Uterus (tissue), 4 donors: Measurements from ENCODE around the gene ZNF383. TPM values are rescaled to one million over a fixed set of nuclear protein-coding genes. Genes with fewer than 3 reads are reported as not detected.
A peak's percentile ranks its signal among the peaks of the same experiment; 100 is the strongest.
"Not testable (repeated sequence)": the region's sequence is repeated elsewhere in the genome, so short reads cannot be mapped to it uniquely, and the experiment has no call there.

Source experiments
- DNase-seq, 2 donors: peaks; one replicate each; pipeline ENCODE4 v3.0.0-alpha.2; 2019 to 2020
- H3K27ac ChIP-seq, 2 donors: fragments of 200-600 bp; sonication (generic); 1 replicate in 1 of 2; 2 replicates in 1 of 2; pipeline ENCODE4 v1.5.1; 2016 to 2018
- H3K27me3 ChIP-seq, 2 donors: fragments of 200-600 bp; sonication (generic); one replicate each; pipeline ENCODE4 v1.5.1; 2018 to 2019; ENCODE audit warnings: control low read depth in 1 of 2
- H3K36me3 ChIP-seq, 2 donors: fragments of 200-600 bp; sonication (generic); one replicate each; pipeline ENCODE4 v1.5.1; 2019; ENCODE audit warnings: control low read depth in 1 of 2
- H3K4me1 ChIP-seq, 2 donors: fragments of 200-600 bp; sonication (generic); one replicate each; pipeline ENCODE4 v1.5.1; 2018 to 2019; ENCODE audit warnings: control low read depth in 1 of 2
- H3K4me3 ChIP-seq, 2 donors: fragments of 200-600 bp; sonication (generic); 1 replicate in 1 of 2; 2 replicates in 1 of 2; pipeline ENCODE4 v1.5.1; 2018 to 2019; ENCODE audit warnings: mild to moderate bottlenecking in 1 of 2
- H3K9me3 ChIP-seq, 2 donors: fragments of 200-600 bp; sonication (generic); one replicate each; pipeline ENCODE4 v1.5.1; 2019; ENCODE audit warnings: control low read depth in 1 of 2
- CTCF ChIP-seq, 4 experiments: fragments of 200-600 bp in 2 of 4; fragments of 450-650 bp in 2 of 4; sonication (generic) in 2 of 4; IDR thresholded peaks; one replicate each; pipeline ENCODE4 v1.5.1; 2016 to 2019; ENCODE audit warnings: antibody characterized with exemption in 4 of 4, mild to moderate bottlenecking in 2 of 4, moderate library complexity in 1 of 4
- POLR2A ChIP-seq, 2 donors: fragments of 450-650 bp; IDR thresholded peaks; one replicate each; pipeline ENCODE4 v1.6.1; 2016; ENCODE audit warnings: antibody characterized with exemption in 2 of 2, mild to moderate bottlenecking in 1 of 2, moderate library complexity in 1 of 2
- intact Hi-C: fragments of 100-400 bp; cut with DNase I; formaldehyde crosslinking; loops from one replicate; pipeline ENCODE4 v1.15.1; 2023; ENCODE audit warnings: low total_unique reads
- total RNA-seq, 4 donors: library from RNA; depleted of rRNA in 3 of 4; stranded (reverse); fragments of >200 nt in 3 of 4; gene quantifications; one replicate each; pipeline versions ENCODE4 v1.1.0 to v1.2.4, GENCODE V29; 2014 to 2023
- donor health status: DM: yes; HTN: yes; CAD: no.

Gene ZNF383
- 10 to 100 TPM in 2 of 4 donors, 1 to 10 TPM in 2; 2.3 to 23.8 (median 10.0) TPM for total RNA-seq

GRCh38 chr19:37217775-37218591 lies at the start of gene ZNF383:
Gene ZNF383, plus strand, starts transcription at chr19:37218214. Its CDS starts 12,240 bp downstream, at chr19:37230454.
- Histone ChIP-seq H3K27me3 (no peaks in the 10 kb centered on the region), H3K9me3 (no peaks in the 10 kb centered on the region), H3K4me1 (no peaks in the 10 kb centered on the region), H3K36me3 (no peaks in the 10 kb centered on the region), H3K4me3 (peak within 1 kb of the TSS; percentile 74 to 96), H3K27ac (peak within 1 kb of the TSS; percentile 91 to 92)
- TF ChIP-seq POLR2A (IDR thresholded peaks at IDR 0.05) (peak in 1 of 2 donors; percentile 50), CTCF (IDR thresholded peaks at IDR 0.05) (peak in 1 of 4 experiments; percentile 2)
- DNase-seq, result peak; percentile 79 to 84
- intact Hi-C loops, result no loop called here

GRCh38 chr19:37172368-37173366 lies 45.3 kb upstream of the ZNF383 start, which contains the start of gene ZNF585A:
Gene ZNF585A, minus strand, starts transcription at chr19:37172695. Its CDS starts 2,785 bp downstream, at chr19:37169910.
- no peaks in the 10 kb centered on the region for H3K27me3 ChIP-seq
- intact Hi-C loops, result no loop called here
- H3K27ac ChIP-seq, result peak within 1 kb of the TSS; percentile 76 to 78
- H3K36me3 ChIP-seq, result no peaks in the 10 kb centered on the region
- no peaks in the 10 kb centered on the region for H3K4me1 ChIP-seq
- peak; percentile 11 to 12 for TF ChIP-seq POLR2A (IDR thresholded peaks at IDR 0.05)
- TF ChIP-seq CTCF (IDR thresholded peaks at IDR 0.05), result peak; percentile 17 to 39 (median 26)
- peak; percentile 92 to 93 for DNase-seq
- peak within 1 kb of the TSS; percentile 53 to 57 for H3K4me3 ChIP-seq
- no peaks in the 10 kb centered on the region for H3K9me3 ChIP-seq

GRCh38 chr19:37186071-37186470 lies 31.9 kb upstream of the ZNF383 start:
- H3K36me3 ChIP-seq, intact Hi-C loops: not testable (repeated sequence)
- H3K9me3 ChIP-seq, result peaks cover 4 to 70% of the 10 kb centered on the region in 2 donors

GRCh38 chr19:37195248-37195647 lies 22.8 kb upstream of the ZNF383 start:
- H3K4me1 ChIP-seq, DNase-seq, H3K36me3 ChIP-seq, H3K27me3 ChIP-seq, H3K4me3 ChIP-seq, intact Hi-C loops, H3K27ac ChIP-seq: not testable (repeated sequence)
- H3K9me3 ChIP-seq, result peaks cover 0 to 37% of the 10 kb centered on the region in 2 donors

More at GRCh38 chr19:37186071-37186470, 31.9 kb upstream of the ZNF383 start:
- H3K4me3 ChIP-seq, H3K27me3 ChIP-seq, DNase-seq, H3K27ac ChIP-seq, H3K4me1 ChIP-seq: not testable (repeated sequence)

- H3K4me1 ChIP-seq, DNase-seq, H3K4me3 ChIP-seq, H3K27ac ChIP-seq, H3K36me3 ChIP-seq, intact Hi-C loops, H3K27me3 ChIP-seq: not testable (repeated sequence)
- H3K9me3 ChIP-seq, result peaks cover 0 to 20% of the 10 kb centered on the region in 2 donors
These were observed 20.9 kb upstream of the ZNF383 start for GRCh38 chr19:37197115-37197514.

GRCh38 chr19:37197768-37198167 lies 20.2 kb upstream of the ZNF383 start:
- no peak overlapping the region for H3K27ac ChIP-seq
- H3K9me3 ChIP-seq, result peaks cover 0 to 19% of the 10 kb centered on the region in 2 donors
- no peaks in the 10 kb centered on the region for H3K4me1 ChIP-seq
- H3K27me3 ChIP-seq, result no peaks in the 10 kb centered on the region
- TF ChIP-seq POLR2A (IDR thresholded peaks at IDR 0.05), result no peak
- no peak for TF ChIP-seq CTCF (IDR thresholded peaks at IDR 0.05)
- DNase-seq, result no peak
- H3K4me3 ChIP-seq, result no peak overlapping the region
- intact Hi-C loops, result no loop called here
- H3K36me3 ChIP-seq, result peaks cover 0 to 2% of the 10 kb centered on the region in 2 donors
